22Rv1 (cell line): Measurements from ENCODE around the gene HDAC10.
A peak's percentile ranks its signal among the peaks of the same experiment; 100 is the strongest.

Experiments
- CTCF ChIP-seq: fragments of 450-650 bp; IDR thresholded peaks from 2 replicates; pipeline ENCODE4 v1.5.1; 2017; ENCODE audit warnings: mild to moderate bottlenecking
- ZFX ChIP-seq: fragments of 450-650 bp; IDR thresholded peaks from 2 replicates; pipeline ENCODE4 v1.6.1; 2017; ENCODE audit warnings: antibody characterized with exemption, borderline replicate concordance

DNA sequence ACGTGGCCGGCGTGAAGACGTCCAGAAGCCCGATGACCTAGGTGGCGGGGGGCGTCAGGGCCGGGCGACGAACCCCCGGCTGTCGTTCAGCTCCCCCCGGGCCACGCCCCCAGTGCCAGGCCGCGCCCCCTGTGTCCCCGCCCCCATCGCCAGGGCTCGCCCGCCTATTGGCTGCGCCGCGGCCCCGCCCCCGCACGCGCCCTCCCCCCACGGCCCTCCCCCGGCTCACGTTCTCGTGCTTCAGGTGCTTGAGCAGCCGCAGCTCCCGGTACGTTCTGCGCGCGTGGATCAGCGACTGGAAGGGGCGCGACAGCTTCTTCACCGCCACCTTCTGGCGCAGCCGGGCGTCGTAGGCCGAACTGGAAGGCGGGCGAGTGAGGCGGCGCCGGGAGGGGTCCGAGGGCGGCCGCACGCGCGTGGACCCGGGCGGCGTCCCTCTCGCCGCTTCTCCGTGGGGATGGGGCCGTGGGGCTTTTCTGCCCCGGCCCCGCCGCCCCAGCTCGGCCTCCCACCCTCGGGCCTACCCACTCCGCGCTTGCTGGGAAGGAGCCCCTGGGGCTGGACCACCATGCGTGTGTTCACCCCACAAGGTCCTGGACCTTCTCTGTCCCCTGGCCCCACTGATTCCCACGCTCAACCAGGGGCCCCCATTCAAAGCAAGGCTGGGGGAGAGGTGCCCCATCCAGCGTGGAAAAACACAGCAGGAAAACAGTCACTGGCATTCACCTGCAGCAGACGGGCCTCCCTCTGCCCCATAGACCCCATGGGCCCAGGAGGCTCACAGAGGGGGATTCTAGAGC is 16.7 kb upstream of the HDAC10 start:
- TF ChIP-seq CTCF: peak; percentile 77
- TF ChIP-seq ZFX: no peak
